Stimulated activated CD8-positive, alpha-beta memory T cell treated with anti-CD3 and anti-CD28 coated beads, Interleukin-12 subunit alpha, Interleukin-12 subunit beta, amount 100 ng/mL, for 4 hours (primary cell): ENCODE data around the gene MACROD2.

Experiments
- DNase-seq: peaks from one replicate; pipeline ENCODE4 v3.0.0-alpha.2; 2020; ENCODE audit warnings: low read depth

Gene MACROD2

DNA sequence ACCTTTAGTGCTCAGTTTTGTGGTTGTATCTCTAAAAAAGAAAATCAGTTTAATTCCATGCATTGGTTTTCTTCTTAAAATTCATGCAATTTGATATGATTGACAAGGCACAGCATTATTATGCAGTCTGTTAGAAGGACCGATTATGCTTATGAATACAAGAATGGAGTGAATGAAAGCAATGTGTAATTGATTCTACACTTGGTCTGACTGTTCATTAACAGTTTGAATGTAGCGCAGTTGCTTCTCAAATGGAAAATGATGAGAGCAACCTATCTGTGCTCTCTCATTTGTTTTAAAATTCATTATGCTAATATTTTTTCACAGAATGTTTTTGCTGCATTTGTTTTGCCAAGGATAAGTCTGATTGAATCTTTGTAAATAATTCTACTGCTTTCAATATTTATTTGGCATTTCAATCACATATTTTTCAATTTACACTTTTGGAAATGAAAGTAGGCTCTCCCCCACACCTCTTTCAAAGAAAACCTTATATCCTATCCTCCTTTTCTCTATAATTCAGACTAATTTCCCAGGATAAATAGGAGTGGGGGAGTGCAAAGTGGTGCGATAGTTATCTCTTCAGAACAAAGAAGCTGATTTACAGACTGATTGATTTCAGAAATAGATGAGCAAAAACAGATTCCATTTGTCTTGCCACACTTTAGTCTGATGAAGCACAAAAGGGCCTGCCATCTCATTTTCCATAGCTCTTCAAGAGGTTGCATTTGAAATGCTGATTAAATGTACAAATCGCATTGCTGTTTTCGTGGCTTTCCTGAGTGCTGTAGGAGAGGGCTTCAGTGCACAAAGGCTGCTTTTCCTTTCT lies 1227.4 kb downstream of the MACROD2 start:
- no peak for DNase-seq

DNA sequence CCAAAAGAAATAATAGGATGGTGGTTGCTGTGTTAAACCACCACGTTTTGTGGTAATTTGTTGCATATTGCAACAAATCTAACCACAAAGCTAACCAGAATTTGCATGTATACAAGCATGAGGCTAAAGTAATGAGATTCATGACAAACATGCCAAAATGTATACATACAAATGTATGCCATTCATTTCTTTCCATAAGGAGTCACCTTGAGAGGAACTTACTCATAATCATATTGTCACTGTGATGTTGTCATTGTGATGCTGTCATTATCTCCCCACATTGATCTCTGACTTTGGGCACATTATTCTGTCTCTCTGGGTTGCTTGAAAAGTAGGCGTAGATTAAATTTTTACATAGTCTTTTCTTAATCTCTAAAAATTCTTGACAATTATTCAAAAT lies 1228.9 kb downstream of the MACROD2 start:
- DNase-seq, result no peak

DNA sequence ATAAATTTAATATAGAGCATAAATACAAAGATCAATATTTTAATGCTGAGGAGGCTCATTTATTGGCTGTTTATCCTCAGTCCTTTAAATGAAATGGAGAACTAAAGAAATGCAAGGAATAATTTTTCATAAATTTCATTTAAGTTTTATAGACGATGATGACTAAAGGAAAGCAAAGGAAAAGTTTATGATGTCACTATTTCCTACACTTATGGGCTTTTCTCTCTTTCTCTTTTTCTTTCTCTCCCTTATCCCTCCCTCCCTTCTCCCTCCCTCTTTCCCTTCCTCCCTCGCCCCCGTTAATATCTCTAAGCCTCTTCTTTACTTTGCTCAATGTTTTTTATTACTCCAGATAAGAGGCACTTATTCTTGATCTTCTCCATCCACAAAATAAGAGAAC lies 1231.8 kb downstream of the MACROD2 start:
- DNase-seq, result no peak

DNA sequence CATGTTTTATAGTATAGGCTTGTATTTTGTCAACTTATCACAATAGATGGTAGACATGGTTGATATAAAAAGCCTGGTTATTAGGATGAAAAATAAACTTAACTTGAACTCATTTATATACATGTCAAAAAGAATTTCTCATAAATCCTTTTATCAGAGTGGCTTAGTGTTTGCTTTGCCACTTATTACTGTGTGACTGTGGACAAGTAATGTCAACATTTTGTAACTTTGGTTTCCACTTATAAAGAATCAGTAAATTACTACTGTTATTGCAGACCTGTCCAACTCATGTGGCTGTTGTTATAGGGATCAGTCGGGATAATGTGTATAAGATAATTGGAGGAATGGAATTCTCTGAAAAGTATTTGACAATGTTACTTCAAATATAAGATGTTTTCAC lies 1236.9 kb downstream of the MACROD2 start:
- DNase-seq, result no peak

DNA sequence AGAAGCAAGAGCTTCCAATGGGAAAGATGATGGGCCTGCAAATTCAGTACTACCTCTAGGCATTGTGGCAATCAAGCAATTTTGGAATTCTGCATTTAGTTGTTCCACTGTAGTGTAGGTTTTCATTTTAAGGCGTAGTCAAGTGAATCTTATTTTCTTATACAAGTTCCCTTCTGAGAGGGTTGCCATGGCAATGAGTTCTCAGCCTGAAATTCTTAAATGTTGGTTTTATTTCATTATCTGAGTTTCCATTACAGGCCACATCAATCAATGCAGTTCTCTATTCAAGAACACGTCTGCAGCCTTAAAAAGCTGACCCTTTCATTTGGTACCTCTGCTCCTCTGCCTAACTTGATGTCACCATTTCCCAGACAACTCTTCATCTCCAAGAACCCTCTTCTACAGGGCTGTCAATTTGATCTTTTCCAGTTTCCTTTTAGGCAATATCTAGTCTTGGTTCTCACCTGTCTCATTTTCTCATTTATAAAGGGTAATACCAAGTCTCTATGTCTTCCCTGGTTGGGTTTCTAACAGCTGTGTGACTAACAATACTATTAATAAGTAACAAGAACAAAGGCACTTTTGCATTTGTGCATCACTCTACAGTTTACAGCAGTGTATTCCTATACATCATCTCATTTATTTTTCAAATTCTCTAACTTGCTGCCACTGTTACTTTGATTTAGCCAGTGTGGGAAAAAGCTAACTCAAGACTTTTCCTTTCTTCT lies 1240.3 kb downstream of the MACROD2 start:
- DNase-seq, result no peak

DNA sequence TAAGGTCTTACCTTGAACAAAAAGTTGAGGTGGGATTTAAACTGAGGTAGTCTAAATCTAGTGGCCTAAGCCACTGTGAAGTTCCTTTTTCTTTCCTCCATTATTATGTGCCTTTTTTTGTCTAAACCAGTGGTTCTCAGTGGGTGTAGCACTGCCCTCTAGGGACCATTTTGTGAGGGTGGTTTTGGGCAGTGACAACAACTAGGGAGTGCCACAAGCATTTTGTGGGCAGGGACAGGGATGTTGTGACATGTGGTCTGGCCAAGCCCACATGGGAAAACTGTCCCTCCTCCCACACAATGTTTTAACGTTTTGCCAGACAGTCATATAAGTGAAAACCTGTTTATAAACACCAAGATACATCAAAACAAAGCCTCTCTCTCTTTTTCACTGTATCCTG lies 1241.5 kb downstream of the MACROD2 start:
- no peak for DNase-seq

DNA sequence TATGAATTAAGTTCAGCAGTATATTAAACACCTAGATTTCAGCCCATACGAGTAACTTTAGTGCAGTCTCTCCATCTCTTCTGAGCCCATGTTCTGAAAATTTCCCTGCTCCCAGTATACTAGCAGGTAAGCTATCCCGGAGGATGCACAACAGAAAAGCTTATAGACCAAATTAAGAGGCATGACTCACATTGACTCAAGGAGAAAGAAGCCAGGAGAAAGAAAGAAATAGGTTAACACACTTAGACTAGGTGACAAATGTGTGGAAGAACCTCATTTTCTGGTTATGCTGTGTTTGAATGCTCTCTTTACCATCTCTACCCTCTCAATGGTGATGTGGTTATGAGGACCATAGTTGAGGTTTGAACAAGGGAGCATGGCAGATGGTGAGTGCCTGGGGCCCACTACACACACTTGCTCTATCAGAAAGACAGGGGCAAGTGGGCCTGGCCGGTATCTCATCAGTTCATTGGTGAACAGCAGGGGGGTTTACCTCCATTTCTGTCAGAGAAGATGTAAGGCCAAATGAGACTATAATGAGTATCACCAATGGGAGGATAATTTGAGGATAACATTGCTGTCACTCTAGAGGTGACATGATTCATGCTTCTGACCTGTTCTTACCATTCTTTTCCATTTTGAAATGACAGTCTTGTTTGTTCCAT lies 1244.4 kb downstream of the MACROD2 start:
- DNase-seq, result no peak

DNA sequence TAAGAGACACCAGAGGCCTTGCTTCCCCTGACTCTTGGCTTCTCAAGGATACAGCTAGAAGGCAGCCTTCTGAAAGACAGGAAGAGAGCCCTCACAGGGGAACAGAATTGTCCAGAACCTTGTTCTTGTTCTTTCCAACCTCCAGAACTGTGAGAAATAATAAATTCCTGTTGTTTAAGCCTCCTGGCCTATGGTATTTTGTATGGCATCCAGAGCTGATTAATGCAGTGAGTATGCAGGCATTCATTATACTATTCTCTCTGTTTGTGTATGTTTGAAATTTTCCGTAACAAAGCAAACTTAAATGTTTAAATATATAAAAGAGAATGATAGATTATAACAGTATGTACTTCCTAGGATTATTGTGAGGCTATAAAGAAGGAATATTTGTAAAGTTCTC lies 1245.5 kb downstream of the MACROD2 start:
- no peak for DNase-seq

DNA sequence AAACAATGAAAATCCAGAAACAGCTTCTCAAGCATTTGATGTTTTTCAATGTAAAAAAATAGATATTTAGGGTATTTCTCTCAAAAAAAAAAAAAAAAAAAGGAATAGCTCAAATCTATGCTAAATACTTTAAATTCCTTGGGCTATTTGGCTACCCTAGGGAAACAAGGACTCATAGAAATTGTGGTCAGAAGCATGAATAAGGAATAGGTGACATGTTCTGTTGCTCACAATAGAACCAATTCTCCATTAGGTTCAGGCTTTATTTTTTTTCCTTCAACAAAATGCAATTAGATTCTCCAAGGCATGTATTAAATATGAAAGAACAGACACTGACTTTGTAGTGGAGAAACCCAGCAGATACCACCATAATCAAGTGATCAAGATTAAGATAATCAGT lies 1246.4 kb downstream of the MACROD2 start:
- DNase-seq, result no peak

DNA sequence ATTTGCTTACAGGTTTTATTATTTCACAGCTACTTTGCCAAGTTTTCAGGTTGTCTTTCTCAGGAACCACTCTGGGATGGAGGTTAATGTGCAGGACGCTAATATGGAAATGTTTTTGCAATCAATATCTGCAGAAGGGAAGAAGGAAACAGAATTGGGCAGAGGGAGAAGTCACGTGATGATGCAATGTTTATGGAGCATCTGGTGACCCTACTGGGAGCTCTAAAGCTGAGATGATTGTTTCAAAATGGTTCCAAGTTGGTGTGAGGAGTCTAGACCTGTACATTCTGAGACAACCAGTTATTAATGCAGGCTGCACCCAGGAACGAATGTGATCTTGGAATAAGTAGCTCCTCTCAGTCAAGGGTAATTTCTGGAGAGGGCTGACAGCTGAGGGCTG lies 1247.5 kb downstream of the MACROD2 start:
- DNase-seq, result no peak

DNA sequence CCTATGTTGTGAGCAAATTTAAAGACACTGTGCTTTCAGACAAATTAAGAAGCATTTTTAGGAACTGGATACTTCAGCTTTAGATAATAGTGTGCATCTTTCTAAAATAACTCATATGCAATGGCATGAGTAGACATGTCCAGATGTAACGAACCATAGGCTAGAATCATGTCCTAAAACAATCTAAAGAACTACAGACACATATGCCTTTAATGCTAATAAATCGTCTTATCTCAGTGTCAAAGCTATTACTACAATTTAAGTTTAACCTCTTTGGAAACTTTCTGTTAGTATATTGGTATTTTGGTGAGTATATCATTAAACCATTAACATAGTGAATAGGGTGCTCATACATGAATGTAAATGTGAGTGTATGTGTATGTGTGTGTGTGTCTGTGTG lies 1250.6 kb downstream of the MACROD2 start:
- no peak for DNase-seq

DNA sequence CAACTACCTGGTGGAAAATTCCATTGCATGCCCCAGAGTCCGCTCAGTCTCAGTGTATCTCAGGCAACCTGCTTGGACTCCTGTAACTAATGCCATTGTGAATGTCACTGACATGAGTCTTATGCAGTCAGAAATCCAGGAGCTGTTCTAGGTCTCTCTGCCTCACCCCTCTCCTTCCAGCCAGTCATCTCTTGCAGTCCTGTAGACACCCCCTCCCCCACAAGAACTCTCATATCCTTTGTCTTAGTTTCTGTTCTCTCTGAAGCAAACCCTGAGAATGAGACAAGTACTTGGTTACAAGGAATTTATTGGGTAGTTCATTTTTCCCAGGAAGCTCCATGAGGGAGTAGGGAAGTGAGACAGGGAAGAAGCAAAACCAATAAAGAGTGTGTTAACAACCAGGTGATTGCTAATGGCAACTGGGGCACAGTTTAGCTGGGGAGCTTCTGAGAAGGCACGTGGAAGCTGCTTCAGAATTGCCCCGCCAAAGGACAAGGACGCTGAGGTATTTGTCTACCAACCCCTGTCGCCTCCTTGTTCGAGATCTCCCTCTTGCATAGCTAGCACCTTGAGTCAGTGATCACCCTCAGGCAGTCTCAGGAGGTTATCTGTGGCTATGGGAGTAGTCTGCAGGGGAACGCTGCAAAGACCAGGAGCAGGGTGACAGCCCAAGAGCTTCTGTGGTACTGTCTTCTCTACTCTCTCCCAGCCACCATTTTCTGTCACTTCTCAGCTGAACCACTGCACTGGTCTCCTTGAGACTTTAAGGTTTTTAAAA lies 1253.5 kb downstream of the MACROD2 start:
- DNase-seq, result no peak

DNA sequence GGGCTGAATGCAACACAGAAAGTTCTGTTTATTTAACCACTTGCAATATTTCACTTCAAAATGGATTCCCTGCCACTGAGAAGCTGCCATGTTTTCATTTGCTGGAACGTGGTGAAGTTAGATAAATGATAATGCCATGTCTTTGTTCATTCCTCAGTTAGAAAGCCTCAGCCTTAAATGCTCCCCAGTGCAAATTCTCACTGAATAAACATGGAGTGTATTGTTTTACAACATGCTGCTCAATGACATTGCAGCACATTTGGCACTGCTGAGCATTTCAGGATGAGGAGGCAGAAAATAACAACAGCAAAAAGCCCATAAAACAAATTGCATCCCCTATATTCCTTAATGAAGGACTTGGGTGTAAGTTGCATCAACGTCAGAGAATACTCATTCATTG lies 1255.9 kb downstream of the MACROD2 start:
- no peak for DNase-seq

DNA sequence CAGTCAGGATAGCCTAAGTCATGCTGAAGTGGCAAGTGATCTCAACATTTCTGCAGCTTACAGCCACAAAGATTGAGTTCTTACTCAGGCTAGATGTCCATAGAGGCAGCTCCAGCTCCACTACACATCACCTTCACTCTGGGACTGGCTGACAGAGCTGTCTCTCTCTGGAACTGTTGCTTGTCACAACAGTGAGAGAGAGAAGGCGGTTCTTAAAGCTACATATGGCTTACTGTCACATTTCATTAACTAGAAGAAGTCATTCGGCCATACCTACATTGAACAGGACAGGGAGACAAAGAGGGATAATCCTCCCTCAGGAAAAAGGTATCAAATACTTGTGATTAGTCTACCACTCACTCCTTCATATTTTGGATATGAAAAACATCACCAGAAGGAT lies 1257.0 kb downstream of the MACROD2 start:
- no peak for DNase-seq

DNA sequence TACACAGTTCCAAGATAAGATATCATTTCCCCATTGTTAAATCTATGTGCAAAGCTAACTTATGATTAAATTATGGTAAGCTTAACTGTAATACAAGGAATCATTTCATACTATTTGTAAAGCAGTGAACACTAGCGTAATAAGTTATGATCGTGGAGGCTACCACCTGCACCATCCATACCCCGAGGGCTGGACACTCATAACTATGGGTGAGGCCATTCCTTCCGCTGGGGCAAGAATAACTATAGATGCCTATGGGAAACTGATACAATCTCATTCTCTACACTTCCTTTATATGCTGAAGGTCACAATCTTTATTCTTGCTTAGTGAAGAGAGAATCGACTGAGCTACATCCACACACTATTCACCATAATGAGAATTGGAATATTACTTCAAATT lies 1258.1 kb downstream of the MACROD2 start:
- no peak for DNase-seq

DNA sequence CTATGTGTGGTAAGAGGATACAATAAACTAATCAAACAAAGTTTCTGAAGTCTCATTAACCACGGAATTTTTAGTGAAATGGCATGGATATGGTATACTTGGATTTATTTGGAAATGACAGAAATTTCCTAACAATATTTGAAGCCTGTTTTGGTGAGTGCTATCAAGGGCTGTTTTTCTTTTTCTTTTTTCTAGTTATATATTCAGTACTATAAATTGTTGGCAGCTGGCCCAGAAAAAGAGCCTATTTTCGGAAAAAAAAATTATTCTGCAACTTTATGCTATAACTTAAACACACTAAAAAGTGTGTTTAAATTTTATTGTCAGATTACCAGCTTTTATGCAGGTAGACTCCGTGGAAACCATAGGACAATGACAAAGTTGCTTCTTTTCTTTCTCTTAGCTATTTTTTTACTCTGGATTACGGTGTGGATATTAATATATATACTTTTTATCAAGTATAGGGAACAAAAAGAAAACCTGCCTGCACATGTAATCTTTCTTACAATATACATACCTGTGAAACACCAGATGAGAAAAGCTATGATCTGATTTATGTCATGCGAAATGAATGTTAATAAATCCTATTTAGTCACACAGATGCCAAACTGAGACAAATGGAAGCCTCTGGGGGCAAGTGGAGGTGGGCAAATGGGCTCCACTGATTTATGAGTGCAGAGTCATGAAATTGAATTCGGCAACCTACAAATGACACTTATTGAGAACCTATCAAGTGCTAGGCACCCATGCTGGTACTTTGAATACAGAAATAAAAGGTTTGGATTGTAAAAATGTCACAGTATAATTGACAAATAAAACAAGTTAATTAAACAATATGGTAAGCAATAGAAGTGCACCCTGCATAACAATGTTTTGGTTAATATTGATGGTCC lies 1261.6 kb downstream of the MACROD2 start:
- no peak for DNase-seq

DNA sequence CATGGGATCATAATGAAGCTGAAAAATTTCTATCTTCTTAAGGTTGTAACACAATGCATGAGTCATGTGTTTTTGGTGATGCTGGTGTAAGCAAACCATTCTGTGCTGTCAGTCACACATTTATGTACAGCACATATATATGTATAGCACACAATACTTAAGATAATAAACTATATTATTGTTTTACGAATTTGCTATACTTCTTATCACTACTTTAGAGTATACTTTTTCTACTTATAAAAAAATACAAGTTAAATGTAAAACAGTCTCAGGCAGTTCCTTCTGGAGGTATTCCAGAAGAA lies 1262.2 kb downstream of the MACROD2 start:
- DNase-seq, result no peak

DNA sequence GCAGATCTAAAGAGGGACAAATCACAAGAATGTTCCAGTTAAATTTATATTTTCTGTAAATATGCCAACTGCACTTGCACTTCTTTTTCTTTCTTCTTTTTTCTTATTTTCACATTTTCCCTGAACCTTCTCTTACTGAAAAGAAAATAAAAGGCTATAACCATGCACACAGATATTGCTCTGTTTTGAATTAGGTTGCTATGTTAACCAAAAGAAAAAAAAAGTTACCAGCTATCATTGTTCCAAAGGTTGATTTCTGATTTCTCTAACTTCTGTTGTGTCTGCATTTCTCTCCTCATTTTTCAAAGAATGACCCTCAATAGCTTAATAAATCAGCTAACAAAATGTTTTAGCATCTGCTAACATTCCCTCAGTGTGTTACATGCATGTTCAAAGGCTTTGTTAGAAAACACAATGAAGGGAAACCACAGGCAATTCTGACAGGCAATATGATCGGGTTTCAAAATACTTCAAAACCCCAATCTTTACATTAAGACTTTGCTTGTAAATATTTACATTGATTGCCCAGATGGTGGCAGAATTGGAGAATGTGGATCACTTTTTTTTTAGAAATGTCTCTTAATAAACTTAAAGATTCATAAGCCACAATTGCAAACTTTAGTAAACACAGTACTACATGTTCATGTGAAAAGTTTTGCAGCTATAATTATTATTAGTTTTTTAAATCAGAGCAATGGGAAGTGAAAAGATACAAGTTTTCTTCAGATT lies 1270.4 kb downstream of the MACROD2 start:
- DNase-seq, result no peak

DNA sequence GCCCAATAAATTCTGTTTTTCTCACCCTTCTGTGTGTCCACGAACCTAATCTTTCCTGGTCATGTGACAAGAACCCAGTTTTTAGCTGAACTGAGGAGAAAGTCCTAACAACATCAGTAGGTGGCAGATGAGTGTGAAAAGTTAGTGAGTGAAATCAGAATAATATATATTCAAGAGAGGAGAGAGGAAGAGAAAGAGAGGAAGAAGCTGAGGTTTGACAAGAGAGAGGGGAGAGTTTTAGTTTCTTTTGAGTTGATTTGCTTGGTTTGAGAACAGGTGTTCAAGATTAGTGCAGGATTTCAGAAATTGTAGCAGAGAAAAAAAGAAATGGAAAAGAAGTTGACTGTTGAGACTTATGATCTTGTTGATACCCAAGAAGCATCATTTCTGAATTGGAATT lies 1272.6 kb downstream of the MACROD2 start:
- no peak for DNase-seq

DNA sequence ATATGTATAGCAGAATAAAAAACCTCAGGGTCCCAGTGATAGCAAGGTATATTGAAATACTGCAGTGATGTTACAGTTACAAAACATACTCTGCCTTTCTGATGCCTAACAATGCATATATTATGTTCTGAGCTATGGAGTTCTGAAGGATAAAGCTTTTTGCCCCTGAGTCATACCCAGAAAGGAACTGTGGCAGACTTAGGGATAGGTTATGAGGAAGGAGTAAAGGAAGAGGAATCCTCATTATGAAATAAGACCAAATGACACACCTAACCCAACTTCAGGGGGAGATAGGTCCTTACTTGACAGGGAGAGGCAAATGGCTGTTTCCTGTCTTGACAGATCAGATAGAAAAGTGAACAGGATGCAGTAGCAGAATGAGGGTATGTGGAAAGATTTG lies 1282.7 kb downstream of the MACROD2 start:
- no peak for DNase-seq

DNA sequence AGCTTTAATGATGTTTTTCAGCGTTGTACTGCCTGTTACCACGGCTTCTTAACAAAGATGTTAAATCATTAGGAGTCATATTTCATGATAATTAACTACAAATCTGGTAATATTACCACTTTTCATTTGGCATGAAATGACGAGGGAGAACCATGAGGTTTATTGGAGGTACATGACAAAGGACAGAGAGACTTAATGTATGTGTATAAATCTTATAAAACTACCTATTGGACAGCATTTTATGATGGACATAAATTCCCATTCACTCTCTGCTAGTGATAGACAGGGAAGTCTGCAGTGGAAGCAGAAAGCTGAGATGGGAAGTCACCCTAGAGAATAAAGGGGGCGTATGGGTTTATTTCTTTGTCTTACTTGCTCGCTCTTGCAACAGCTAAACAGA lies 1292.0 kb downstream of the MACROD2 start:
- DNase-seq, result no peak
